Measurements from ENCODE around the gene FAM161B.
A peak's percentile ranks its signal among the peaks of the same experiment; 100 is the strongest.
"Not testable (repeated sequence)": the region's sequence is repeated elsewhere in the genome, so short reads cannot be mapped to it uniquely, and the experiment has no call there.

FAM161B gene, protein sequence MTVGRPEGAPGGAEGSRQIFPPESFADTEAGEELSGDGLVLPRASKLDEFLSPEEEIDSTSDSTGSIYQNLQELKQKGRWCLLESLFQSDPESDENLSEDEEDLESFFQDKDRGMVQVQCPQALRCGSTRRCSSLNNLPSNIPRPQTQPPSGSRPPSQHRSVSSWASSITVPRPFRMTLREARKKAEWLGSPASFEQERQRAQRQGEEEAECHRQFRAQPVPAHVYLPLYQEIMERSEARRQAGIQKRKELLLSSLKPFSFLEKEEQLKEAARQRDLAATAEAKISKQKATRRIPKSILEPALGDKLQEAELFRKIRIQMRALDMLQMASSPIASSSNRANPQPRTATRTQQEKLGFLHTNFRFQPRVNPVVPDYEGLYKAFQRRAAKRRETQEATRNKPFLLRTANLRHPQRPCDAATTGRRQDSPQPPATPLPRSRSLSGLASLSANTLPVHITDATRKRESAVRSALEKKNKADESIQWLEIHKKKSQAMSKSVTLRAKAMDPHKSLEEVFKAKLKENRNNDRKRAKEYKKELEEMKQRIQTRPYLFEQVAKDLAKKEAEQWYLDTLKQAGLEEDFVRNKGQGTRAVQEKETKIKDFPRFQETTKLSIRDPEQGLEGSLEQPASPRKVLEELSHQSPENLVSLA

DNA sequence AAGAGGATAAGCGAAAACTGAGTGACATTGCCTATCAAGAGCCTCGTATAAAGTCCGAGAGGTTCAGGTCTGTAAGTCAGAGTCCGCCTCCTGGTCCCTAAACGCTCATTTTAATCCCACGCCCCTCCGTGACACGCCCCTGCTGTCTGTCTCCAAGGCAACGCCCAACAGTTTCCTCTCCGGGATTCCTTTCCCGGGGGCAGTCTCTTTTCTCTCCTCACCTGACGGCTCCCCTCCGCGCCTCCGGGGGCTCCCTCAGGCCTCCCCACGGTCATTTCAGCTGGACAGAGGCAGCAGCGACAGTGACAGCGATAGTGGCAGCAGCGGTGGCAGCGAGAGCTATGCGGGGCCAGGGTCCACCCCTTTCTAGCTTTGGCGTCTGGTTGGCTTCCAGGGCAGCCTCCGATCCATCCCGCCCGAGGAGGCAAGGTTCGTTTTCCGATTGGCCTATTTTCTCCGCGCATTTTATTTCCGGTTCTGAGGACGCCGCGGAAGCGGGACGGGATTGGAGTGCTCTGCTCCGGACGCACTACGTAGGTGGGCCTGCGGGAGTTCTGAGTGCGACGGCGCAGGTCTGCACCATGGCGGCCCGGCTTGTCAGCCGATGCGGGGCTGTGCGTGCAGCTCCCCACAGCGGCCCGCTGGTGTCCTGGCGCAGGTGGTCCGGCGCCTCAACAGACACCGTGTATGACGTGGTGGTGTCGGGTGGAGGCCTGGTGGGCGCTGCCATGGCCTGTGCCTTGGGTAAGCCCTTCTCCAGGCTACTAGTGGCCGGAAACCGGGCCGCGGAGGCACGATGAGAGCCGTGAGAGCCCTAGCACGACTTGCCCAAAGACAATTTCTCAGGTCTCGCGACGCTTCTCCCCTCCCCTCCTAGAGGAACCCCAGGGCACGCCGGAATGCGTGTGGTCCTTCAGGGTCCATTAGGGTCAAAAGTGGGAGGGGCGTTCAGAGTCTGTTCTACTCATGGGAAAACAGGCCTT is at the start of gene FAM161B, which contains the start of gene COQ6:
Gene FAM161B, minus strand, starts transcription at position 343 of the 983 bp plus-strand sequence. Its CDS starts 68 bp downstream, at position 275.
Gene COQ6, plus strand, starts transcription at position 551 of the 983 bp plus-strand sequence. Its CDS starts 31 bp downstream, at position 582.
- DNase-seq, result peak; percentile 89 to 97 (median 94)

DNA sequence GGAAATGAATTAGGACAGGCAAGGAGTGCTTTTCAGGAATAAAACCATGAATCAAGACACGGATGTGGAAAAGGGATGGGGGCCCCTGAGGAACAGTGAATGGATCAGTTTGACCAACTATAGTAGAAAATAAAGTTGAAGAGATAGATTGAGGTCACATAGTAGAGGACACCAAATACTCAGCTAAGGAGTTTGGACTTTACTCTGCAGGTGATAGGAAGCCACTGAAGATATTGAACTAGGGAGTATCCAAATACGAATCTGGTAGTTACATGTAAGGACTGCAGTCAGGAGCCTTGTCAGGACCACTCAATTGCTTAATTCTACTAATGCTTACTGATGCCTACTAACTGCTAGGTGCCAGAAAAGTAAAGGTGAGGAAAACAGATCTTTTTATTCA is 48.8 kb upstream of the FAM161B start:
- no peak for DNase-seq

DNA sequence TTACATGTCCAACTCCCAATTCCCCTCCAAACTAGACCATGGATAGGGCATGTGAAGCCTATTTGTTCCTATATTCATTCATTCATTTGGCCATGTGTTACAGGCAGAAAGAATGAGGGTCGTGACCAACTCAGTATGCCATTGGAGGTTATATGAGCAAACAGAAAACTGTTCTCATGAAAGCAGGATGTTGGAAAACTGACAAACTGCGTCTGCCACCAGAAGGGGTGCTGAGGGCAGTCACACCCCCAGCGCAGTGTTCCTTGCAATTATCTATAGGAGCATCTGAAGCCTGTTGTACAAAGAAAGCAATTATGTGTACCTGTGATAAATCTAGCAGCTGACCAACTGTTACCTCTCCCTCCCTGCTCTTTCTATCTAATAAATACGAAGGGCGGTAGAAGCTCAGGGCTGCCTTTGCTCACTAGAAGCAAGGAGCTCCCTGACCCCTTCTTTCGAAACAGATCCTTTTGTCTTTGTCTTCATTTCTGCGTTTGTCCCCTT is 48.1 kb upstream of the FAM161B start:
- DNase-seq, result no peak

DNA sequence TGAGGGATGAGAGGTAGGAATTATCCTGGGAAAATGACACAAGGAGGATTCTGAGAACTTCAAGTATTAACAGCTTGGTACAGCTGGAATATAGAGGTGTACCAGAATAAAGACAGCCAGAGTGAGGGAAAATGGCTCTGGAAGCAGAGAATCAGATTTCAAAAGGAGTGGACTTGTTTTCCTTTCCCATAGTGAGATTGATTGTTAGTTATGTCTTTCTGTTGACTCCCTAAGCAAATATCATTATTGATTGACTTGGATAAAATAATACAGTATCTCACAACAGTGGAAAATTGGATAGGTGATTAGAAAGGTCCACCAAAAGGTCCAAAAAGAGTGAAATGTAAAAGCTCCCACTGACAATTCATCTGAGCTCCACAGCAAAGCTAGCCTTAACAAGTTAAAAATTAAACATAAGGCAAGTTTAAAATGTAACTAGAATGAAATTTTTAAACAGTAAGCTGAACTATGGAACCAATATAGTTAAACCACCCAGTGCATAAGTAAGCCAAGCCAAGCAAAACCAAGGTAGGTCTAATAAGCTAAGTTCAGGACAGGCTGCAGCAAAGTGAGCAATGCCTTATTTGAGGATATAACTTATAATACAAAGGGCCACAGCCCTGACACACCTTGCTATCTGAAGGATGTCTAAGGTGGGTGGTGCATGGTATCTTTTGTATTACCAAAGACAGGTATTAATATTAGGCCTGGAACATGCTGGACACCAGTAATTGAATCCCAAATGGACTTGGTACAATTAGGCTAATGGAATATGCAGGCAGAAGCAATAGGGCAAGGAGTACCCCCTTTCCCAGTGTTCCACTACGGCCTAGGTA is 47.4 kb upstream of the FAM161B start:
- no peak for DNase-seq

DNA sequence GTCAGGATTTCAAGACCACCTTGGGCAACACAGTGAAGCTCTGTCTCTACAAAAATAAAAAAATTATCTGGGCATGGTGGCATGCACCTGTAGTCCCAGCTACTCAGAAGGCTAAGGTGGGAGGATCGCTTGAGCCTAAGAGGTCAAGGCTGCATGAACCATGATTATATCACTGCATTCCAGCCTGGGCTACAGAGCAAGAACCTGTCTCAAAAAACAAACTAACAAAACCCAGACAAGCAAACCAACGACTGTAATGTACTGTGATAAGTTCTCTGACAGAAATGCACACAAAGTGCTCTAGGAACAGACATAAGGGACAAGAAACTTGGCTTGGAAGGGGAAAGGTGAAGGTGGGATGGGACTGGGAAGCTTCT is 46.8 kb upstream of the FAM161B start:
- DNase-seq, result no peak

DNA sequence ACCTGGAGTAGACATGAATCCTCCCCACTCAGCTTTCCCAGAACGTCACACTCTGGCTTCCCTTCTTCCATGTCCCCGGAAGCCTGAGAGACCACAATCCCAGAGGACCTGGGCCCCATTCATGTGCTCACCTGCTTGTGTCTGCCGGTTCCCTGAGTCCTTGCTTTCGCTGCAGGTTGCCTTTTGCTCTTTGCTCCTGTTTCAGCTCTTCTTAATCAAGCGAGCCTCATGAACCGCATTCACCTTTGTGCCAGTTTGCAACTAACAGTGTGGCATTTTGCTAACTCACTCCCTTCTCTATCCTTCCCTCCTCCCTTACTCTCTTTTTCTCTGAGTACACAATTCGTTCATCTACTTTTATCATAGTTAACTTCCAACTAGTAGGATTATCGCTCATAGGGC is 46.1 kb upstream of the FAM161B start:
- DNase-seq, result no peak

DNA sequence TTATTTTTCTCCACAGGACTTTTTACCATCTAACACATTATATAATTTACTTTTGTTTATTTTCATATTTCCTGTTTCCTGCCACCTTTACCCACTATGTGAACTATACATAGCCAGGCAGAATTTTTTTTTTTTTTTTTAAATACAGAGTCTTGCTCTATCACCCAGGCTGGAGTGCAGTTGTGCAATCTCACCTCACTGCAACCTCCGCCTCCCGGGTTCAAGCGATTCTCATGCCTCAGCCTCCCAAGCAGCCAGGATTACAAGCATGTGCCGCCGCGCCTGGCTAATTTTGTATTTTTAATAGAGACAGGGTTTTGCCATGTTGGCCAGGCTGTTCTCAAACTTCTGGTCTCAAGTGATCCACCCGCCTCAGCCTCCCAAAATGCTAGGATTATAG is 45.0 kb upstream of the FAM161B start:
- DNase-seq, result not testable (repeated sequence)

DNA sequence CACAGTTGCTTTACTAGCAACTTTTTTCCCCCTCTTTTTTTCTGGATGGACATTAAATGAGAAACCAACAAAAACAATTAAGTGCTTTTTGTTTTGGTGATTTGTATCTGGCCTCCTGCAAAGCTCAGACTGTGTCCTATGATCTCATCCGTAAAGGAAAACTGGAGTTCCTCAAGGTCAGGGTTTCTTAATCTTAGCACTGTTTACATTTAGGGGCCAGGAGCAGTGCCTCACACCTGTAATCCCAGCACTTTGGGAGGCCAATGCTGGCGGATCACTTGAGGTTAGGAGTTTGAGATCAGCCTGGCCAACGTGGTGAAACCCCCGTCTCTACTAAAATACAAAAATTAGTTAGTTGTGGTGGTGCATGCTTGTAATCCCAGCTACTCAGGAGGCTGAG is 41.2 kb upstream of the FAM161B start:
- no peak for DNase-seq

DNA sequence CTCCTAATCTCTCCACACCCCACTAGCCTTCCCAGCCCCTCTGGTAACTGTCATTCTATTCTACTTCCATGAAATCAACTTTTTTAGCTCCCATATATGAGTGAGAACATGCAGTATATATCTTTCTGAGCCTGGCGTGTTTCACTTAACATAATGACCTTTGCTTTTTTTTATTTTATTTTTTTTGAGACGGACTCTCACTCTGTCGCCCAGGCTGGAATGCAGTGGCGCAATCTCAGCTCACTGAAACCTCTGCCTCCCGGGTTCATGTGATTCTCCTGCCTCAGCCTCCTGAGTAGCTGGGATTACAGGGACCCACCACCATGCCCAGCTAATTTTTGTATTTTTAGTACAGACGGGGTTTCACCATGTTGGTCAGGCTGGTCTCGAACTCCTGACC is 38.8 kb upstream of the FAM161B start:
- not testable (repeated sequence) for DNase-seq

DNA sequence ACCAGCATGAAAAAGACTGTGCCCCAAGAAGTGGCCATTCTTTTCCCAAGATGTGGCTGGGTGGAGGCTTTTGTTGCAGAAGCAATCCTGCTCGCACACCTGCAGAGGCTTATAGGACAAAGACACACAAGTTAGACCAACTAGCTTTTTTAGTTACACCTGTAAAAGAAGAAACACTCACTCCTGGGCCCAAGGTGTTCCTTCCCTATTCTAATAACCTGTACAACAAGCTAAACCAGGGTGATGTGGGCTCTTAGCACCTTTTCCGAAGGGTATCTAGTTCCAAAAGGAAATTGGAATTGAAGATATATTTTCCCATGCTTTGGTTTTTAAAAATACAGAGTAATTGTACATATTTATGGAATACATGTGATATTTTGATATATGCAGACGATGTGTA is 38.2 kb upstream of the FAM161B start:
- no peak for DNase-seq

DNA sequence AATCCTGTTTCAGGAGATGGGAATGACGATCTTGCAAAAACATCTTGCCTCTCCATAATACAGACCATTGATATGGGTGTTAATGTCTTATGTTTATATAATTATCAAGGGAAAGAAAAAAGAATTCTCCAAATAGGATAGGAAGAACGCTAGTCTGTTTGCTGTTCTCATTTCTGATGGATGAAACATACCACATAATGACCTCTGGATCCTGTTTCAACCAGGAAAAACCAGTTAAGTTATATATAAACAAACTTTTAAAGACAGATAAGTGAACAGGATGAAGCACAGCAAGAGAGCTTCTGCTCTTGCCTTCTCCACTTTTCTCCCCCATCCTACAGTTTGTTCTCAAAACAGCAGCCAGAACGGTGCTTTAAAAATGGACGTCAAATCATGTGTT is 28.0 kb upstream of the FAM161B start:
- no peak for DNase-seq

DNA sequence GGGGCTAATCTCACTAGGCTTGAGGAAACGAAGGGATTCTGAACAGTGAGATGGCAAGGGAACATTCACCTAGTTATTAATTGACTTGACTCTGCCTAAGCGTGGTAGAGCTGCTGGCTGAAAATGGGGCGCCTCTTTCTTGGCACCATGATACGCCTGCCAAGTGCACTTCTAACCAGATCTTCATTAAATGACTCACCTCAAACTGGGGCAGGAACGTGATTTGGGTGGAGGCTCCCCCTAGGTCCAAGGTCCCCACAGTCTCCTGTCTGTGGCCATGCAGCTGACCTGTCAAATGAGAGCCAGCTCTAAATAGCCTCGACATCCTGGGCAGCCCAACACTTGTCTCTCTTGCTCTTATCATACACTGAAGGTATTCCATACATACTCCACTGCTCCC is 26.2 kb upstream of the FAM161B start:
- DNase-seq, result no peak

DNA sequence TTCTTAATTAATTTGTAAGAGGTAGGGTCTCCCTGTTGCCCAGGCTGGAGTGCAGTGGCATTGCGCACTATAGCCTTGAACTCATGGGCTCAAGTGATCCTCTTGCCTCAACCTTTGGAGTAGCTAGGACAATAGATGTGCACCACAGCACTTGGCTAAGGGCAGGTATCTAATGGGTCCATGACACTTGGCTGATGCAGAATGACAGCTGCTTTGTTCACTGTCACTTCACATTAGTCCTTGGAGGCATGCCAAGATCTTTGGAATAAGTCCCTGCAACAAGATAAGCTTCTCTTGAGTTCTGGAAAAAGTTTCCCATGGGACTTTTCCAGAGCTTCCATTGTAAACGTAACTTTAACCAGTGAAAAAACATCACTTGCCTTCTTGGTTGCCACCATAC is 23.6 kb upstream of the FAM161B start:
- no peak for DNase-seq

DNA sequence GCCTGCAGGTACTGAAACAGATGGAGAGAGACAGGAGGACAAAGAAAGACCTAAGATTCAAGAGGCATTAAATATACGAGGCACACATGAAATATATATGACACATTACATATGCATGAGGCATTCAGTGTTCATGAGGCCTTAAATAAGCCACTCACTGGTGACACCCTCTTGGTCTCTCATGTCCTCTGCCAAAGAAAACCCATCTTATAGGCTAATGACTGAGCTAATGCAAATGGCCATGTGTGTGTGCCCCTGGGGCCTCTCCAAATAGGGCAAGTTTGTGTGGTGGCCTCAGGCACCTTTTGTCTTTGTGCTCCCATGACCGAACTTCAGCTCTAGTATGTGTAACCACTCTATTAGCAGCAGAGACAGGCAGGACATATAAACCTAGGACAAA is 19.0 kb upstream of the FAM161B start:
- no peak for DNase-seq

DNA sequence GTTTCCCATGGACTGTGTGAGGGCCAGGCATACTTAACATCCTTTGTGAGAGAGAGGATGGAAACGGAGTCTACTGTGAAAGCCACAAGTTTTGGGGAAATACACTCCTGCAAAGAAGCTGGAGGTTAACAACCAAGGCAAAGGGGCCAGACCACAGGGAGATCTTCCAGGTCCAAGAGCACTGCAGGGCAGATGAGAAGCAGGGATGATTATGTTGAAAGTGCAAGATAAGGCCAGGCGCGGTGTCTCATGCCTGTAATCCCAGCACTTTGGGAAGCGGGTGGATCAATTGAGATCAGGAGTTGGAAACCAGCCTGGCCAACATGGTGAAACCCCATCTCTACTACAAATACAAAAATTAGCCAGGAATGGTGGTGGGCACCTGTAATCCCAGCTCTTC is 15.3 kb upstream of the FAM161B start:
- DNase-seq, result no peak

DNA sequence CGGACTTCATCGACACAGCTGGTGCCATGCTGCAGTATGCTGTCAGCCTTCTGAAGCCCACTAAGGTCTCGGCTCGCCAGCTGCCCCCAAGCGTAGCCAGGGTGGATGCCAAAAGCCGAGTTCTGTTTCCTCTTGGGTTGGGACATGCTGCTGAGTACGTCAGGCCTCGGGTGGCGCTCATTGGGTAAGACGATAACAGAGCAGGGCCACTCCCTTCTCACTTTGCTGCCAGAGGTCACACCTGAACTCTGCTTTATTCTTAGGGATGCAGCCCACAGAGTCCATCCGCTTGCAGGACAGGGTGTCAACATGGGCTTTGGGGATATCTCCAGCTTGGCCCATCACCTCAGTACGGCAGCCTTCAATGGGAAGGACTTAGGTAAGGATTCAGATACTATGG is 11.3 kb upstream of the FAM161B start:
- DNase-seq, result no peak

DNA sequence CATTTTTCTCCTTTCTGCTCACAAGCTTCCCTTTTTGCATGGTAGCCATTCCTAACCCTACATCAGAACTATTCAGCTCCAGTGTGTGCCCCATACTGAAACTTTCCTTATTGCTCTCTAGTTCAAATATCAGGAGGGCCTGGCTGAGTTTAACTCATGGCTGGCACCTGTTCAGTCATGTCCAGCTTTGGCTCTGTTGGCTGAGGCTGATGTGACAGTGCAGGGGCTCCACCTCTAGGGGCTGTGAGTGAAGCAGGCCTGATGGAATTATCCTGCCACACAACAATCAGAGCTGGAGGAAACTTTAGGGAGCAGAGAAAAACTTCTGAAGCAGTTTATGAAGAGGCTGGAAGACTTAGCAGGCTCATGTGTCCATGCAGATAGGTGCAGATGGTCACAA is 8.7 kb upstream of the FAM161B start:
- no peak for DNase-seq

DNA sequence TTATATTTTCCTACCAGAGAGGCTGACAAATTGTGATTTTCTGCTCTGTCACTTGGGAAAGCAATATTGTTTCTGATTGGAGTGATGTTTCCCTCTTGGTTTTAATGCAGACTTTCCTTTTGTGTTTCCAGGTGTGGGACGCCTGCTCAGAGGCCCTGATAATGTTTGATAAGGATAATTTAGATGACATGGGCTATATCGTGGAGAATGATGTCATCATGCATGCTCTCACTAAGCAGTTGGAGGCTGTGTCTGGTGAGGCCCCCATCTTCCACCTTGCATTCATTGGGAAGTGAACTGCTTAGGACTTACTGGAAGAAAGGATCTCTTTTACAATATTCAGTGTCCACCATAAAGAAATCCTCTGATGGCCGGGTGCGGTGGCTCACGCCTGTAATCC is 5.8 kb upstream of the FAM161B start:
- no peak for DNase-seq

DNA sequence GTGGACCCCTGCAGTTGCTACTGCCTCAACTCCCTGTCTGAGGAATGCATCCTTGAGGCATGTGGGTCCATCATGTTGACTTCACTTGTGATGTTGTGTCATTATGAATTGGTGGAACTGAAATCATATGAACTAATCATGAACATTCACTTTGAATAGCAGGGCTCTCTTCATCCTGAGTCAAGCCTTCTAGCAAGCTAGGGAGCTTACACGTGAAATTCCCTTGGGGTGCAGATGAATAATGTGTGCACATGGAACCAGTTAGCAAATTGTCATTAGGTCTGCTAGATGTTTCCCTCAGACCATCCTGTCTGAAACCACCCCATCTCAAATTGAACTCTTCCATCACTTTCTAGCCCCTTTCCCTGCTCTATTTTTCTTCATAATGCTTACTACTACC is 3.8 kb upstream of the FAM161B start:
- no peak for DNase-seq

DNA sequence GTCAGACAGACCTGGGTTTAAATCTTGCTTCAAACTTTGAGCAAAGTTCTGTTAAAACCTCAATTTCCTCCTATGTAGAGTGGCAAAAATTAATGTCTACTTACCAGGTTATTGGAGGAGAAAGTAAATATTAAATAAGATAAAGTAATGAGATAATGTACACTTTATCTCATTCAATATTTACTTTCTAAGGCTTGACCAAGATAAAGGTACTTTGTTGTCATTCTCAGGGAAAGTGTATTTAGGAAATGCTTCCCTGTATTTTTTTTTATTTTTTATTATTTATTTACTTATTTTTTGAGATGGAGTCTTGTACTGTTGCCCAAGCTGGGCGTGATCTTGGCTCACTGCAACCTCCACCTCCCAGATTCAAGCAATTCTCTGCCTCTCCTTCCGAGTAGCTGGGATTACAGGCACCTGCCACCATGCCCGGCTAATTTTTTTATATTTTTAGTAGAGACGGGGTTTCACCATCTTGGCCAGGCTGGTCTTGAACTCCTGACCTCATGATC is 4.7 kb downstream of the FAM161B start:
- DNase-seq, result no peak

DNA sequence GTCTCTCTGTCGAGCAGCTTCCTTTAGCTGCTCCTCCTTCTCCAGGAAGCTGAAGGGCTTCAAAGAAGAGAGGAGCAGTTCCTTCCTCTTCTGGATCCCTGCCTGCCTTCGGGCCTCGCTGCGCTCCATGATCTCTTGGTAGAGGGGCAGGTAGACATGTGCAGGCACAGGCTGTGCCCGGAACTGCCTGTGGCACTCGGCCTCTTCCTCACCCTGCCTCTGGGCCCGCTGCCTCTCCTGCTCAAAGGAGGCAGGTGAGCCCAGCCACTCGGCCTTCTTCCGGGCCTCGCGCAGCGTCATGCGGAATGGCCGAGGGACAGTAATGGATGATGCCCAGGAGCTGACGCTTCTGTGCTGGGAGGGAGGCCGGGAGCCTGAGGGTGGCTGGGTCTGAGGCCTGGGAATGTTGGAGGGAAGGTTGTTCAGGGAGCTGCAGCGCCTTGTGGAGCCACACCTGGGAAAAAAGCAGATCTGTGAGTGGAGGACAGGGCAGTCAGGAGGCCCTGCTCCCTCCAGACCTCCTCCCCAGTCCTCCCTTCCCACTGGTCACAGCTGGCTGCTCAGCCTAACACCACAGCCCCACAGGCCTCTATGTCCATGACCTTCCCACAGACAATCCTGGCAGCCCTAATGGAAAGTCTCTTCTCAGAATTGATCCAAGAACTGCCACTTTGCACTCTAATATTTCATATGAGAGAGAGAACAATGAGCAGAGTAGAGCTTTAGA is 5.3 kb downstream of the FAM161B start:
- DNase-seq, result no peak

Data from stimulated activated naive CD4-positive, alpha-beta T cell (primary cell).